K562 (cell line): ENCODE measurements around the gene TRAPPC4.

Experiments used
- ATF2 ChIP-seq: sonication (generic); formaldehyde crosslinking; IDR thresholded peaks from 2 replicates; pipeline ENCODE4 v1.8.1; 2022; ENCODE audit warnings: missing genetic modification reagents
- CBX2 ChIP-seq: fragments of 200-600 bp; sonication (generic); IDR thresholded peaks from one replicate; pipeline ENCODE4 v1.6.1; 2012; ENCODE audit warnings: mild to moderate bottlenecking, low read length, inconsistent platforms; ENCODE audit not compliant: insufficient read depth, poor library complexity, severe bottlenecking
- CEBPB ChIP-seq: fragments of 450-650 bp; IDR thresholded peaks from 2 replicates; pipeline ENCODE4 v1.6.1; 2016; ENCODE audit warnings: missing genetic modification characterization, missing compliant biosample characterization
- FOXK2 ChIP-seq, 2 experiments: fragments of 450-650 bp; IDR thresholded peaks in 1 of 2; conservative IDR thresholded peaks in 1 of 2; 2 replicates each; pipeline ENCODE4 v1.6.1; 2016; ENCODE audit warnings: low read depth in 2 of 2, mild to moderate bottlenecking in 1 of 2
- GATAD2A ChIP-seq: fragments of 450-650 bp; IDR thresholded peaks from 2 replicates; pipeline ENCODE4 v1.6.1; 2017
- MITF ChIP-seq: IDR thresholded peaks from 2 replicates; pipeline ENCODE4 v1.6.1; 2014; ENCODE audit warnings: antibody characterized with exemption
- NFXL1 ChIP-seq: fragments of 450-650 bp; formaldehyde crosslinking; IDR thresholded peaks from 2 replicates; pipeline ENCODE4 v1.4.0; 2021; ENCODE audit warnings: mild to moderate bottlenecking
- NONO ChIP-seq, 2 experiments: fragments of 200-400 bp in 1 of 2; fragments of 450-650 bp in 1 of 2; formaldehyde crosslinking in 1 of 2; IDR thresholded peaks; 2 replicates each; pipeline ENCODE4 v1.6.1; 2017; ENCODE audit warnings: low read depth in 2 of 2, mild to moderate bottlenecking in 2 of 2, moderate library complexity in 2 of 2, low read length in 1 of 2
- POU5F1 ChIP-seq: fragments of 150-350 bp; IDR thresholded peaks from 2 replicates; pipeline ENCODE4 v1.6.1; 2014; ENCODE audit warnings: borderline replicate concordance, low read length, low read depth, mild to moderate bottlenecking; ENCODE audit not compliant: partially characterized antibody
- ZBTB8A ChIP-seq: fragments of 450-650 bp; IDR thresholded peaks from 2 replicates; pipeline ENCODE4 v1.6.1; 2018; ENCODE audit warnings: mild to moderate bottlenecking, moderate library complexity; ENCODE audit not compliant: partially characterized antibody
- ZFP91 ChIP-seq: sonication (generic); formaldehyde crosslinking; IDR thresholded peaks from 2 replicates; pipeline ENCODE4 v1.8.0; 2022; ENCODE audit warnings: mild to moderate bottlenecking, missing genetic modification reagents
- ZNF583 ChIP-seq: fragments of 250-450 bp; sonication (Bioruptor Pico); IDR thresholded peaks from 2 replicates; pipeline ENCODE4 v1.4.0; 2020
- ZNF766 ChIP-seq: fragments of 200-800 bp; sonication (Bioruptor generic); conservative IDR thresholded peaks from 2 replicates; pipeline ENCODE4 v1.6.1; 2016; ENCODE audit warnings: missing genetic modification characterization, missing compliant biosample characterization
- TF ChIP-seq, protein P1 (sequence below): fragments of 450-650 bp; IDR thresholded peaks from 2 replicates; pipeline ENCODE4 v1.6.1; 2017; ENCODE audit warnings: mild to moderate bottlenecking, moderate library complexity

- TF ChIP-seq ZNF766 (CRISPR knock-in tag) (no peak), CEBPB (tag) (no peak), POU5F1 (no peak), NFXL1 (CRISPR knock-in tag) (no peak), ZFP91 (CRISPR knock-in tag) (no peak), FOXK2 (conservative IDR thresholded peaks at IDR 0.05 in 1 of 2, IDR thresholded peaks at IDR 0.05 in 1 of 2; ENCODE audit: low read depth in 2 of 2) (no peak), ATF2 (no peak), ZBTB8A (no peak), MITF (no peak), ZNF583 (CRISPR knock-in tag) (no peak), NONO (IDR thresholded peaks at IDR 0.05; ENCODE audit: low read depth in 2 of 2, low read length in 1 of 2) (no peak), GATAD2A (no peak), CBX2 (no peak)
- TF ChIP-seq, protein P1, sequence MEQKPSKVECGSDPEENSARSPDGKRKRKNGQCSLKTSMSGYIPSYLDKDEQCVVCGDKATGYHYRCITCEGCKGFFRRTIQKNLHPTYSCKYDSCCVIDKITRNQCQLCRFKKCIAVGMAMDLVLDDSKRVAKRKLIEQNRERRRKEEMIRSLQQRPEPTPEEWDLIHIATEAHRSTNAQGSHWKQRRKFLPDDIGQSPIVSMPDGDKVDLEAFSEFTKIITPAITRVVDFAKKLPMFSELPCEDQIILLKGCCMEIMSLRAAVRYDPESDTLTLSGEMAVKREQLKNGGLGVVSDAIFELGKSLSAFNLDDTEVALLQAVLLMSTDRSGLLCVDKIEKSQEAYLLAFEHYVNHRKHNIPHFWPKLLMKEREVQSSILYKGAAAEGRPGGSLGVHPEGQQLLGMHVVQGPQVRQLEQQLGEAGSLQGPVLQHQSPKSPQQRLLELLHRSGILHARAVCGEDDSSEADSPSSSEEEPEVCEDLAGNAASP: no peak
Measured at GRCh38 chr11:118979434-118979833, 39.1 kb upstream of the TRAPPC4 start.
